Measurements from ENCODE around the gene PRR3. TPM values are rescaled to one million over a fixed set of nuclear protein-coding genes. Genes with fewer than 3 reads are reported as not detected.
A peak's percentile ranks its signal among the peaks of the same experiment; 100 is the strongest.

Gene PRR3
- total and polyA plus RNA-seq, 2 experiments from 2014 or later: 10.9 to 15.2 TPM

DNA sequence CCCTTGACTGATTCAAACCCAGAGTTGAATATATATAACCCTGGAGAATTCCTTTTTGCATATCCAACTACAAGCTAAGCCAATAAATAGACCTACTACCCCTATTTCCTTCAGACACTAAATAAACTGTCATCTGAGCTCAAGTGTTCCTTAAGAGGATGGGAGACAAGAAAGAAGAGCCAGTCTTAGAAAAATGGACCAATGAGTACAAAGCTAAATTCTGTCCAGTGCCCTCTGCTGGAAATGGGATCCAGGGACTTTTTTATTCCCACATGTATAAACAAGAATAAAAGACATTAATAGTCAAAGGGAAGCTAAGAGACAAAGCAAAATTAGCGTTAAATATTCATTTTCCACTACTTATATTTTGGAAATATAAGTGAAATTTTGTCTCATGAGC lies 55.1 kb downstream of the PRR3 start:
- peaks cover 44% of the 10 kb centered on the region for H3K79me2 ChIP-seq (replicated peaks; ENCODE audit: insufficient read depth)
- no peak overlapping the region for H3K27ac Mint-ChIP-seq
- H3K4me2 ChIP-seq: no peak overlapping the region

DNA sequence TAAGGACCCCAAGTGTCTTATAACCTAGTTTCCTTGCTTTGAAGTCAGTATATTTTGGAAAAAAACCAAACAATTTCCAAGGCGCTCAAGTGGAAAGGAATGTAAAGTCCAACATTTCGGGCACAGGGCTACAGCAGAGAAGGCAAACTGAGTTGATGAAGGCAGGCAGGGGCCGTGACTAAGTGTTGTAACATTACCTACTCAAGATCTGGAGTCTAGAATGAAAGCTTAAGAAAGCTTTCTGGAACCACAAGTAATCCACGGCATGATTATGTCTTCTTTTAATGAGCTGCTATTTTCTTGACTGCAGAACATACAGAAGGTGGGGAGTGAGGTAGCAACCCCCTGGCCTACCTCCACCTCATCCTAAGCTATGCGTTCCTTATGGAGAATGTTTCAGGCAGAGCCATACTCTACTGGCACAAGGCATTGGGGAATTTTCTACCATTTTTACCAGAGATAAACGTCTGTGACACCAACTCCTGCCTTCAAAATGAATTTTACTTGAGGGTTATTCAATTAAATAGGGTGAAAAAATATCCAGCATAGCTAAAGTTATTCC lies 55.7 kb downstream of the PRR3 start:
- H3K4me3 ChIP-seq: no peak overlapping the region
- no peak overlapping the region for H2AFZ ChIP-seq
- peak overlapping the region; percentile 64; the same call in 1 of the 2 replicates for H3K27ac Mint-ChIP-seq
- peaks cover 13% of the 10 kb centered on the region; the same call in 1 of the 2 replicates for H3K4me1 ChIP-seq (ENCODE audit: insufficient read depth)
- peaks cover 32% of the 10 kb centered on the region for H3K36me3 ChIP-seq (ENCODE audit: insufficient read depth)
- peaks cover 18% of the 10 kb centered on the region; the same call in 2 of the 3 replicates for H3K9me3 Mint-ChIP-seq
- H3K4me3 Mint-ChIP-seq: no peak overlapping the region
- peaks cover 33% of the 10 kb centered on the region for H3K4me1 Mint-ChIP-seq
- peaks cover 46% of the 10 kb centered on the region for H3K27me3 Mint-ChIP-seq (ENCODE audit: insufficient read depth, low read depth, poor library complexity)
- no peak overlapping the region for H3K27ac ChIP-seq (ENCODE audit: low read depth)
- no peaks in the 10 kb centered on the region for H3K27me3 ChIP-seq (ENCODE audit: insufficient read depth)
- peaks cover 7% of the 10 kb centered on the region; the same call in 1 of the 2 replicates for H3F3A ChIP-seq (replicated peaks; ENCODE audit: low read depth)
- H3K36me3 Mint-ChIP-seq (ENCODE audit: low read depth): peaks cover 92% of the 10 kb centered on the region
- peak; percentile 35; the same call in 1 of the 2 replicates for TF ChIP-seq POLR2AphosphoS5 (IDR thresholded peaks at IDR 0.05; ENCODE audit: low read depth)
- no peak for TF ChIP-seq REST (IDR thresholded peaks at IDR 0.05; ENCODE audit: unreplicated experiment)
- DNase-seq (ENCODE audit: low spot score) (no peak), ATAC-seq (no peak)
- H4K20me1 ChIP-seq (replicated peaks; ENCODE audit: insufficient read depth): peaks cover 17% of the 10 kb centered on the region
- no peak overlapping the region for H3K4me2 ChIP-seq
- no peaks in the 10 kb centered on the region for H3K9me2 ChIP-seq (ENCODE audit: insufficient read depth)
- peaks cover 44% of the 10 kb centered on the region for H3K79me2 ChIP-seq (replicated peaks; ENCODE audit: insufficient read depth)

More for the DNA sequence above, 55.1 kb downstream of the PRR3 start:
- H2AFZ ChIP-seq: no peak overlapping the region
- H3K9me3 Mint-ChIP-seq: peaks cover 17% of the 10 kb centered on the region; the same call in 2 of the 3 replicates
- H3K36me3 ChIP-seq (ENCODE audit: insufficient read depth): peaks cover 38% of the 10 kb centered on the region
- H3K36me3 Mint-ChIP-seq (ENCODE audit: low read depth): peaks cover 96% of the 10 kb centered on the region
- no peaks in the 10 kb centered on the region for H3K27me3 ChIP-seq (ENCODE audit: insufficient read depth)
- H3F3A ChIP-seq (replicated peaks; ENCODE audit: low read depth): peaks cover 7% of the 10 kb centered on the region; the same call in 1 of the 2 replicates
- ATAC-seq: no peak
- no peak overlapping the region for H3K27ac ChIP-seq (ENCODE audit: low read depth)
- no peak overlapping the region for H3K4me3 ChIP-seq
- H3K9me2 ChIP-seq (ENCODE audit: insufficient read depth): no peaks in the 10 kb centered on the region
- peaks cover 17% of the 10 kb centered on the region for H4K20me1 ChIP-seq (replicated peaks; ENCODE audit: insufficient read depth)
- peaks cover 41% of the 10 kb centered on the region for H3K27me3 Mint-ChIP-seq (ENCODE audit: insufficient read depth, low read depth, poor library complexity)
- TF ChIP-seq CREB1 (CRISPR knock-in tag; IDR thresholded peaks at IDR 0.05; ENCODE audit: low read depth) (no peak), CTCF (conservative IDR thresholded peaks at IDR 0.05; ENCODE audit: low read depth in 2 of 2) (peak in 1 of 2 experiments; percentile 30; a peak in 2 of 4 replicates), ZNF114 (CRISPR knock-in tag; IDR thresholded peaks at IDR 0.05) (no peak)
- H3K4me1 ChIP-seq (ENCODE audit: insufficient read depth): peaks cover 13% of the 10 kb centered on the region; the same call in 1 of the 2 replicates
- H3K4me1 Mint-ChIP-seq: peaks cover 33% of the 10 kb centered on the region
- H3K4me3 Mint-ChIP-seq: no peak overlapping the region; the same call in 2 of the 3 replicates
- no peak for DNase-seq (ENCODE audit: low spot score)

MicroRNAs within 50 kb of the gene (microRNA counts, 767-probe panel; counts per million panel counts)
- microRNA hsa-miR-877-5p: not detected

Small RNAs within 50 kb of the gene (microRNA-seq; reads per million reads assigned to microRNA genes)
- gene MIR877: 112 reads per million, percentile 66 among the genes with 10 or more reads in this experiment

Small RNAs within 50 kb of the gene (small RNA-seq; reads per million reads assigned to genes)
- 2.3 reads per million, percentile 84 among the genes with 10 or more reads in this experiment for gene MIR877 (ENCODE audit: low replicate concordance)

Other genes starting within 250 kb of the PRR3 start
- 14.6 and 19.2 TPM in 2 replicates for gene TRIM39, start 230.4 kb upstream of the PRR3 start, total RNA-seq (2014; rRNA removed; shearing (Covaris generic))
- gene TRIM39, start 230.4 kb upstream of the PRR3 start, polyA plus RNA-seq (2016; fragmentation: Nextera tagmentation; extraction: Ambion mirVana): 5.4 and 5.9 TPM in 2 replicates
- 63.7 and 79.3 TPM in 2 replicates for gene RPP21, start 212.1 kb upstream of the PRR3 start, total RNA-seq (2014; rRNA removed; shearing (Covaris generic))
- gene RPP21, start 212.1 kb upstream of the PRR3 start, polyA plus RNA-seq (2016; fragmentation: Nextera tagmentation; extraction: Ambion mirVana): 161 and 178 TPM in 2 replicates
- gene HLA-E, start 67.8 kb upstream of the PRR3 start, total RNA-seq (2014; rRNA removed; shearing (Covaris generic)): 36.0 and 44.2 TPM in 2 replicates
- 15.6 and 15.9 TPM in 2 replicates for gene HLA-E, start 67.8 kb upstream of the PRR3 start, polyA plus RNA-seq (2016; fragmentation: Nextera tagmentation; extraction: Ambion mirVana)
- gene GNL1, start 806 bp upstream of the PRR3 start, total RNA-seq (2014; rRNA removed; shearing (Covaris generic)): 29.6 and 42.5 TPM in 2 replicates
- gene GNL1, start 806 bp upstream of the PRR3 start, polyA plus RNA-seq (2016; fragmentation: Nextera tagmentation; extraction: Ambion mirVana): 30.8 and 31.4 TPM in 2 replicates
- gene ABCF1, start 14.1 kb downstream of the PRR3 start, total RNA-seq (2014; rRNA removed; shearing (Covaris generic)): 85.8 and 92.6 TPM in 2 replicates
- 244 and 279 TPM in 2 replicates for gene ABCF1, start 14.1 kb downstream of the PRR3 start, polyA plus RNA-seq (2016; fragmentation: Nextera tagmentation; extraction: Ambion mirVana)
- gene PPP1R10, start 59.9 kb downstream of the PRR3 start, total RNA-seq (2014; rRNA removed; shearing (Covaris generic)): 41.0 and 41.3 TPM in 2 replicates
- gene PPP1R10, start 59.9 kb downstream of the PRR3 start, polyA plus RNA-seq (2016; fragmentation: Nextera tagmentation; extraction: Ambion mirVana): 41.9 and 42.9 TPM in 2 replicates
- gene MRPS18B, start 60.5 kb downstream of the PRR3 start, total RNA-seq (2014; rRNA removed; shearing (Covaris generic)): 49.1 and 49.2 TPM in 2 replicates
- gene MRPS18B, start 60.5 kb downstream of the PRR3 start, polyA plus RNA-seq (2016; fragmentation: Nextera tagmentation; extraction: Ambion mirVana): 73.6 and 78.8 TPM in 2 replicates
- 8.9 and 12.8 TPM in 2 replicates for gene ATAT1, start 69.6 kb downstream of the PRR3 start, total RNA-seq (2014; rRNA removed; shearing (Covaris generic))
- gene ATAT1, start 69.6 kb downstream of the PRR3 start, polyA plus RNA-seq (2016; fragmentation: Nextera tagmentation; extraction: Ambion mirVana): 20.6 and 23.0 TPM in 2 replicates
- 4.7 and 12.5 TPM in 2 replicates for gene C6orf136, start 89.8 kb downstream of the PRR3 start, total RNA-seq (2014; rRNA removed; shearing (Covaris generic))
- gene C6orf136, start 89.8 kb downstream of the PRR3 start, polyA plus RNA-seq (2016; fragmentation: Nextera tagmentation; extraction: Ambion mirVana): 24.5 and 27.5 TPM in 2 replicates
- 30.8 and 31.3 TPM in 2 replicates for gene DHX16, start 115.7 kb downstream of the PRR3 start, total RNA-seq (2014; rRNA removed; shearing (Covaris generic))
- 16.0 and 16.2 TPM in 2 replicates for gene DHX16, start 115.7 kb downstream of the PRR3 start, polyA plus RNA-seq (2016; fragmentation: Nextera tagmentation; extraction: Ambion mirVana)
- 18.2 and 19.2 TPM in 2 replicates for gene PPP1R18, start 129.3 kb downstream of the PRR3 start, total RNA-seq (2014; rRNA removed; shearing (Covaris generic))
- 17.1 and 21.2 TPM in 2 replicates for gene PPP1R18, start 129.3 kb downstream of the PRR3 start, polyA plus RNA-seq (2016; fragmentation: Nextera tagmentation; extraction: Ambion mirVana)
- gene NRM, start 133.7 kb downstream of the PRR3 start, total RNA-seq (2014; rRNA removed; shearing (Covaris generic)): 11.3 and 13.8 TPM in 2 replicates
- 29.7 and 33.8 TPM in 2 replicates for gene NRM, start 133.7 kb downstream of the PRR3 start, polyA plus RNA-seq (2016; fragmentation: Nextera tagmentation; extraction: Ambion mirVana)
- 28.9 and 32.7 TPM in 2 replicates for gene MDC1, start 160.0 kb downstream of the PRR3 start, total RNA-seq (2014; rRNA removed; shearing (Covaris generic))
- gene MDC1, start 160.0 kb downstream of the PRR3 start, polyA plus RNA-seq (2016; fragmentation: Nextera tagmentation; extraction: Ambion mirVana): 17.2 and 19.7 TPM in 2 replicates
- gene TUBB, start 163.1 kb downstream of the PRR3 start, total RNA-seq (2014; rRNA removed; shearing (Covaris generic)): 1,591 and 1,704 TPM in 2 replicates
- gene TUBB, start 163.1 kb downstream of the PRR3 start, polyA plus RNA-seq (2016; fragmentation: Nextera tagmentation; extraction: Ambion mirVana): 1,041 and 1,059 TPM in 2 replicates
- 70.4 and 94.5 TPM in 2 replicates for gene FLOT1, start 185.4 kb downstream of the PRR3 start, total RNA-seq (2014; rRNA removed; shearing (Covaris generic))
- gene FLOT1, start 185.4 kb downstream of the PRR3 start, polyA plus RNA-seq (2016; fragmentation: Nextera tagmentation; extraction: Ambion mirVana): 72.2 and 75.1 TPM in 2 replicates
- 14.1 and 19.9 TPM in 2 replicates for gene IER3, start 187.3 kb downstream of the PRR3 start, total RNA-seq (2014; rRNA removed; shearing (Covaris generic))
- gene IER3, start 187.3 kb downstream of the PRR3 start, polyA plus RNA-seq (2016; fragmentation: Nextera tagmentation; extraction: Ambion mirVana): 21.2 and 23.3 TPM in 2 replicates